Thyroid gland (tissue), 4 donors: ENCODE data around the gene MAPRE2.

ENCODE experiments used
- POLR2A ChIP-seq, 2 donors: fragments of 450-650 bp; IDR thresholded peaks; one replicate each; pipeline ENCODE4 v1.6.1; 2017; ENCODE audit warnings: antibody characterized with exemption in 2 of 2, mild to moderate bottlenecking in 2 of 2, moderate library complexity in 1 of 2
- TF ChIP-seq, protein P1 (sequence below), 6 experiments: fragments of 200-600 bp in 3 of 6; fragments of 450-650 bp in 3 of 6; sonication (generic) in 3 of 6; IDR thresholded peaks; one replicate each; pipeline ENCODE4 v1.5.1; 2016 to 2019; ENCODE audit warnings: antibody characterized with exemption in 6 of 6, mild to moderate bottlenecking in 2 of 6, inconsistent platforms in 1 of 6, moderate library complexity in 1 of 6

DNA sequence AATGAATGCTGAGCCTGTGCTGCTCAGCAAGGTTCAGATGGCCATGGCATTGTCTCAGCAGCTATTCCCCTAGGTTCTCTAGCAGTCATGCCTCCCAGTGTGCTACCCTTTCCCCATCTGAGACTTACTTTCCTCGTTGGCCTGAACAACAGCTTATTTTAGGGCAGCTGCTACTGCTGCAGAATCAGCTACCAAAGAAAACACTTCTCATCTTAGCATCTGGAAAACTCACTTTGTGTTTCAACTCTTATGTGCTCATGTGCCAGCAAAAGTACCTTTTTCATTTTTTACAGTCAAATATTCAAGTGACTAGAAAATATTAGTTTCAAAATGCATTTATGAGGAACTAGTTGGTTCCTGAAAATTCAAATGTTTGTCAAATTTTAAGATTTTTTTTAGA lies 139.2 kb downstream of the MAPRE2 start:
- TF ChIP-seq, protein P1, sequence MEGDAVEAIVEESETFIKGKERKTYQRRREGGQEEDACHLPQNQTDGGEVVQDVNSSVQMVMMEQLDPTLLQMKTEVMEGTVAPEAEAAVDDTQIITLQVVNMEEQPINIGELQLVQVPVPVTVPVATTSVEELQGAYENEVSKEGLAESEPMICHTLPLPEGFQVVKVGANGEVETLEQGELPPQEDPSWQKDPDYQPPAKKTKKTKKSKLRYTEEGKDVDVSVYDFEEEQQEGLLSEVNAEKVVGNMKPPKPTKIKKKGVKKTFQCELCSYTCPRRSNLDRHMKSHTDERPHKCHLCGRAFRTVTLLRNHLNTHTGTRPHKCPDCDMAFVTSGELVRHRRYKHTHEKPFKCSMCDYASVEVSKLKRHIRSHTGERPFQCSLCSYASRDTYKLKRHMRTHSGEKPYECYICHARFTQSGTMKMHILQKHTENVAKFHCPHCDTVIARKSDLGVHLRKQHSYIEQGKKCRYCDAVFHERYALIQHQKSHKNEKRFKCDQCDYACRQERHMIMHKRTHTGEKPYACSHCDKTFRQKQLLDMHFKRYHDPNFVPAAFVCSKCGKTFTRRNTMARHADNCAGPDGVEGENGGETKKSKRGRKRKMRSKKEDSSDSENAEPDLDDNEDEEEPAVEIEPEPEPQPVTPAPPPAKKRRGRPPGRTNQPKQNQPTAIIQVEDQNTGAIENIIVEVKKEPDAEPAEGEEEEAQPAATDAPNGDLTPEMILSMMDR (IDR thresholded peaks at IDR 0.05), result no peak
- TF ChIP-seq POLR2A (IDR thresholded peaks at IDR 0.05), result no peak
